GM12878 (cell line): ENCODE results near the gene CENPP.

Source experiments
- BRCA1 ChIP-seq: IDR thresholded peaks from 2 replicates; pipeline ENCODE4 v1.6.1; 2011; ENCODE audit warnings: low read depth, low read length, improper control_type of control experiment
- EZH2 ChIP-seq: IDR thresholded peaks from 2 replicates; pipeline ENCODE4 v1.6.1; 2012; ENCODE audit warnings: low read depth, mild to moderate bottlenecking, control low read depth, inconsistent platforms, low read length, borderline replicate concordance; ENCODE audit not compliant: control insufficient read depth
- JUNB ChIP-seq: IDR thresholded peaks from 2 replicates; pipeline ENCODE4 v1.6.1; 2016; ENCODE audit warnings: antibody characterized with exemption, mild to moderate bottlenecking
- POLR2A ChIP-seq: IDR thresholded peaks from 2 replicates; pipeline ENCODE4 v1.6.1; 2011; ENCODE audit warnings: low read depth, mild to moderate bottlenecking, low read length
- RBBP5 ChIP-seq: fragments of 200-600 bp; sonication (generic); conservative IDR thresholded peaks from 2 replicates; pipeline ENCODE4 v1.6.1; 2016
- REST ChIP-seq: IDR thresholded peaks from 2 replicates; pipeline ENCODE4 v1.6.1; 2012; ENCODE audit warnings: mild to moderate bottlenecking, low read depth, low read length
- SMC3 ChIP-seq: IDR thresholded peaks from 2 replicates; pipeline ENCODE4 v1.6.1; 2011; ENCODE audit warnings: low read length, improper control_type of control experiment, borderline replicate concordance
- USF2 ChIP-seq: IDR thresholded peaks from 2 replicates; pipeline ENCODE4 v1.6.1; 2011; ENCODE audit warnings: low read depth, low read length, improper control_type of control experiment, borderline replicate concordance

- TF ChIP-seq RBBP5: no peak
- no peak for TF ChIP-seq BRCA1
- no peak for TF ChIP-seq SMC3
- TF ChIP-seq JUNB: no peak
- no peak for TF ChIP-seq POLR2A
- TF ChIP-seq REST: no peak
- no peak for TF ChIP-seq USF2
- TF ChIP-seq EZH2: no peak
These were observed 290.0 kb downstream of the CENPP start for GRCh38 chr9:92615790-92616189.
